Non-pigmented ciliary epithelial cell (primary cell): Measurements from ENCODE around the gene SLC7A6OS.
"Not testable (repeated sequence)": the region's sequence is repeated elsewhere in the genome, so short reads cannot be mapped to it uniquely, and the experiment has no call there.

Source experiments
- DNase-seq: peaks from one replicate; pipeline ENCODE4 v3.0.0-alpha.2; 2010; ENCODE audit warnings: low read depth

Gene SLC7A6OS

GRCh38 chr16:68298907-68299561 lies 11.7 kb downstream of the SLC7A6OS start:
- DNase-seq: peak; percentile 61

GRCh38 chr16:68298312-68298711 lies 12.4 kb downstream of the SLC7A6OS start:
- DNase-seq: no peak

GRCh38 chr16:68297908-68298307 lies 12.8 kb downstream of the SLC7A6OS start:
- DNase-seq: no peak

- no peak for DNase-seq
These were observed 14.1 kb downstream of the SLC7A6OS start for GRCh38 chr16:68296693-68297092.

- DNase-seq: no peak
These were observed 14.5 kb downstream of the SLC7A6OS start for GRCh38 chr16:68296291-68296690.

- DNase-seq: no peak
These were observed 18.3 kb downstream of the SLC7A6OS start for GRCh38 chr16:68292425-68292824.

- DNase-seq: no peak
These were observed 19.5 kb downstream of the SLC7A6OS start for GRCh38 chr16:68291227-68291626.

- no peak for DNase-seq
These were observed 20.3 kb downstream of the SLC7A6OS start for GRCh38 chr16:68290450-68290849.

- no peak for DNase-seq
These were observed 21.0 kb downstream of the SLC7A6OS start for GRCh38 chr16:68289621-68290329.

GRCh38 chr16:68289202-68289601 lies 21.5 kb downstream of the SLC7A6OS start:
- DNase-seq: no peak

GRCh38 chr16:68288796-68289195 lies 21.9 kb downstream of the SLC7A6OS start:
- not testable (repeated sequence) for DNase-seq

GRCh38 chr16:68288252-68288650 lies 22.5 kb downstream of the SLC7A6OS start:
- DNase-seq: no peak

GRCh38 chr16:68287276-68288251 lies 23.2 kb downstream of the SLC7A6OS start:
- DNase-seq: no peak

- DNase-seq: no peak
These were observed 24.3 kb downstream of the SLC7A6OS start for GRCh38 chr16:68286153-68287074.

- DNase-seq: no peak
These were observed 25.1 kb downstream of the SLC7A6OS start for GRCh38 chr16:68285683-68286082.

- no peak for DNase-seq
These were observed 25.9 kb downstream of the SLC7A6OS start for GRCh38 chr16:68284847-68285246.

GRCh38 chr16:68283801-68284598 lies 26.7 kb downstream of the SLC7A6OS start:
- no peak for DNase-seq

- no peak for DNase-seq
These were observed 27.4 kb downstream of the SLC7A6OS start for GRCh38 chr16:68283346-68283745.

- no peak for DNase-seq
These were observed 28.7 kb downstream of the SLC7A6OS start for GRCh38 chr16:68282064-68282452.

GRCh38 chr16:68281368-68282063 lies 29.2 kb downstream of the SLC7A6OS start:
- no peak for DNase-seq
